ENCODE results near the gene OR5K3.

Gene OR5K3, protein sequence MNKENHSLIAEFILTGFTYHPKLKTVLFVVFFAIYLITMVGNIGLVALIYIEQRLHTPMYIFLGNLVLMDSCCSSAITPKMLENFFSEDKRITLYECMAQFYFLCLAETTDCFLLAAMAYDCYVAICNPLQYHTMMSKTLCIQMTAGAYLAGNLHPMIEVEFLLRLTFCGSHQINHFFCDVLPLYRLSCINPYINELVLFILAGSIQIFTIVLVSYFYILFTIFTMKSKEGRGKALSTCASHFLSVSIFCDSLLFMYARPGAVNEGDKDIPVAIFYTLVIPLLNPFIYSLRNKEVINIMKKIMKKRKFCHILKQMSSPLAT

DNA sequence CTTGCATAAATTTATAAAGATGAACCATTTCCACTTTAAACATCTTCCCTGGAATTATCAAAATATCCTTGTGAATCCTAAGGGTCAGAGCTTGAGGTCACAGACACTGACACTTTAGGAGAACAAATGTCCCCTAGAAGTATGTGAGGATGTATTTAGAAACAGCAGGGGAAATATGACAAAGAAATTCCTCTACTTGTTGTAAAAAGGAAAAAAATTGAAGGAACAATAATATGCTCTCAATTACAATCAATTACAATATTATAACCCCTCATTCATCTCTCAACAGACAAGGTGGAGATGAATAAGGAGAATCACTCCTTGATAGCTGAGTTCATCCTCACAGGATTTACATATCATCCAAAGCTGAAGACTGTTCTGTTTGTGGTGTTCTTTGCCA lies at the start of gene OR5K3:
Gene OR5K3 (plus strand): TSS at position 301 of the 400 bp plus-strand sequence. CDS start 0 bp downstream, at position 301.
- TF ChIP-seq, protein P1, sequence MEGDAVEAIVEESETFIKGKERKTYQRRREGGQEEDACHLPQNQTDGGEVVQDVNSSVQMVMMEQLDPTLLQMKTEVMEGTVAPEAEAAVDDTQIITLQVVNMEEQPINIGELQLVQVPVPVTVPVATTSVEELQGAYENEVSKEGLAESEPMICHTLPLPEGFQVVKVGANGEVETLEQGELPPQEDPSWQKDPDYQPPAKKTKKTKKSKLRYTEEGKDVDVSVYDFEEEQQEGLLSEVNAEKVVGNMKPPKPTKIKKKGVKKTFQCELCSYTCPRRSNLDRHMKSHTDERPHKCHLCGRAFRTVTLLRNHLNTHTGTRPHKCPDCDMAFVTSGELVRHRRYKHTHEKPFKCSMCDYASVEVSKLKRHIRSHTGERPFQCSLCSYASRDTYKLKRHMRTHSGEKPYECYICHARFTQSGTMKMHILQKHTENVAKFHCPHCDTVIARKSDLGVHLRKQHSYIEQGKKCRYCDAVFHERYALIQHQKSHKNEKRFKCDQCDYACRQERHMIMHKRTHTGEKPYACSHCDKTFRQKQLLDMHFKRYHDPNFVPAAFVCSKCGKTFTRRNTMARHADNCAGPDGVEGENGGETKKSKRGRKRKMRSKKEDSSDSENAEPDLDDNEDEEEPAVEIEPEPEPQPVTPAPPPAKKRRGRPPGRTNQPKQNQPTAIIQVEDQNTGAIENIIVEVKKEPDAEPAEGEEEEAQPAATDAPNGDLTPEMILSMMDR (IDR thresholded peaks at IDR 0.05) = no peak
- Histone ChIP-seq H3K4me3 (no peak within 1 kb of the TSS), H3K27ac (no peak within 1 kb of the TSS)
- DNase-seq (ENCODE audit: low spot score) = no peak

- no peak overlapping the region for H3K4me3 ChIP-seq
- H3K27ac ChIP-seq = no peak overlapping the region
- no peak for DNase-seq (ENCODE audit: low spot score)
- TF ChIP-seq, protein P1 (IDR thresholded peaks at IDR 0.05) = no peak
Observed at GRCh38 chr3:98341758-98342157, 48.7 kb upstream of the OR5K3 start.

GRCh38 chr3:98343647-98344507 lies 46.6 kb upstream of the OR5K3 start:
- H3K27ac ChIP-seq = no peak overlapping the region
- H3K4me3 ChIP-seq = no peak overlapping the region
- TF ChIP-seq, protein P1 (IDR thresholded peaks at IDR 0.05) = peak; percentile 14
- no peak for DNase-seq (ENCODE audit: low spot score)

DNA sequence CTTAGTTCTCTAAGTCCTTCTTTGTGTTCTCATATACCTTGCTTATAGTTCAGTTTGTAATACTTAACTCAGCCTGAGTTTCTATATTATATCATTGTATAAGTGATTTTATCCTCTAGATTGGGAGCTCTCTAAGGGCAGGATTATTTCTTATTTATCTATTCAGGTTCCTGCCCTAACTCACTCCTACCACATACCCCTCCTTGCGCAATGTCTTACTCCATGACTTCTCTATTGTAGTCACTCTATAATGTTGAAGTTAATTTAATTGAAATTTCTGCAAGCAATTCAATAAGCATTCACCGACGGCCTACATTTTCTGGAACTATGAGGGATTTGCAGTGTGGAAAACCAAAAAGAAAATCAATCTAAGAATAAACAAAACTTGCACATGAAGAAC lies 40.4 kb upstream of the OR5K3 start:
- Histone ChIP-seq H3K4me3 (no peak overlapping the region), H3K27ac (no peak overlapping the region)
- TF ChIP-seq, protein P1 (IDR thresholded peaks at IDR 0.05) = no peak
- DNase-seq (ENCODE audit: low spot score) = no peak

DNA sequence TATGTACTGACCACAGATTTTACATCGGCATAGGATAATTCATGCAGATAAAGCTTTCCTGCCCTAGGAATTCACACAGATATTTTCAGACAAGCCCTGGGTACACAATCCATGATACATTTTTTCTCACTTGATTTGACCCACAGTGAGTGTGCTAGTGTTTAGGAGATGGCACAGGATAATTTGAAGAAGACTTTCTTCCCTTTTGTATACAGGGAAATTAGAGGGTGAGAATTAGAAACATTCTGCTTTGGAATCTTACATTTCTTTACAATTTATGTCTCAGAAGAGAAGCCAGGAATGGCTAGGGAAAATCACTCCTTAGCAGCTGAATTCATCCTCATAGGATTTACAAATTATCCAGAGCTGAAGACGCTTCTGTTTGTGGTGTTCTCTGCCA lies 36.9 kb upstream of the OR5K3 start, which contains the start of gene OR5K4:
Gene OR5K4 (plus strand): TSS at position 301 of the 400 bp plus-strand sequence. CDS start 0 bp downstream, at position 301.
- no peak within 1 kb of the TSS for H3K27ac ChIP-seq
- no peak for DNase-seq (ENCODE audit: low spot score)
- no peak within 1 kb of the TSS for H3K4me3 ChIP-seq
- TF ChIP-seq, protein P1 (IDR thresholded peaks at IDR 0.05) = no peak

GRCh38 chr3:98359250-98359649 lies 31.2 kb upstream of the OR5K3 start:
- Histone ChIP-seq H3K27ac (no peak overlapping the region), H3K4me3 (no peak overlapping the region)
- no peak for DNase-seq (ENCODE audit: low spot score)
- TF ChIP-seq, protein P1 (IDR thresholded peaks at IDR 0.05) = no peak
